Activated B cell treated with CpG ODN at 0.5 μM for 24 hours (primary cell): ENCODE results near the gene NOX1. TPM values are rescaled to one million over a fixed set of nuclear protein-coding genes. Genes with fewer than 3 reads are reported as not detected.

ENCODE experiments used
- ATAC-seq: fragments of 200-7000 bp; cut with Tn5 transposase; one replicate; pipeline ENCODE4 v1.10.0; 2021; ENCODE audit warnings: low read depth, mild to moderate bottlenecking, moderate library complexity
- CTCF ChIA-PET: fragments of 350-600 bp; sonication (Branson Sonifier 250); formaldehyde crosslinking; loops from one replicate; lab custom pipeline; 2021; ENCODE audit warnings: antibody characterized with exemption; lab: Charles Lee
- POLR2A ChIA-PET: fragments of 350-600 bp; sonication (Branson Sonifier 250); formaldehyde crosslinking; loops from one replicate; lab custom pipeline; 2021; ENCODE audit warnings: antibody characterized with exemption; lab: Charles Lee
- DNase-seq: peaks from one replicate; pipeline ENCODE4 v3.0.0; 2022
- H3K27ac Mint-ChIP-seq: one replicate; pipeline ENCODE4 v1.8.0; 2020; ENCODE audit warnings: mixed read lengths
- H3K27me3 Mint-ChIP-seq: one replicate; pipeline ENCODE4 v1.8.0; 2021; ENCODE audit warnings: mixed read lengths
- H3K36me3 Mint-ChIP-seq: one replicate; pipeline ENCODE4 v1.8.0; 2021; ENCODE audit warnings: low read depth, mixed read lengths
- H3K4me1 Mint-ChIP-seq: one replicate; pipeline ENCODE4 v1.8.0; 2021; ENCODE audit warnings: mixed read lengths
- H3K4me3 Mint-ChIP-seq: one replicate; pipeline ENCODE4 v1.8.0; 2020; ENCODE audit warnings: mild to moderate bottlenecking, mixed read lengths
- H3K9me3 Mint-ChIP-seq: one replicate; pipeline ENCODE4 v1.8.0; 2020; ENCODE audit warnings: mixed read lengths
- intact Hi-C: fragments of 100-400 bp; cut with micrococcal nuclease; formaldehyde crosslinking; loops from one replicate; pipeline ENCODE4 v1.15.1; 2024
- total RNA-seq: library from RNA; stranded (reverse); gene quantifications from 2 replicates; pipeline ENCODE4 v1.2.3, GENCODE V29; 2022
- TF ChIP-seq, protein P1 (sequence below): fragments of 200-600 bp; IDR thresholded peaks from one replicate; pipeline ENCODE4 v1.8.0; 2022; ENCODE audit warnings: antibody characterized with exemption, mild to moderate bottlenecking

NOX1 gene
- total RNA-seq, 1 donor from 2014 or later, result not detected

DNA sequence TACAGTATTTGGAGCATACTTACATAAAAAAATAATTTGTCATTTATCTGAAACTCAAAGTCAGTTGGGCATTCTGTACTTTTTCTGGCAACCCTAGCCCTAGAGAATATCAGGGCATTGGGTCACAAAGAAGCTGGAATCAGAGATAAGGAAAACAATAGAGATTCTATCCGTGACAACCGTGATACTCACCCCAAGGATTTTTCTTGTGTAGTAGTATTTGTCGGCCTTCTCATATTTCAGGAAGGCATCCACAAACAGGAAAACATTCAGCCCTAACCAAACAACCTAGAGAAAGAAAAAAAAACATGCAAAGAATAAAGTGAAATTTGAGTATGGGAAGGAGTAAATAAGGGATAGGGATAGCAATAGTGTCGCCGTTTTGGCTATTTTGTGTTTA is 3.6 kb downstream of the NOX1 start:
- intact Hi-C loops, result no loop called here
- H3K9me3 Mint-ChIP-seq, result no peaks in the 10 kb centered on the region

DNA sequence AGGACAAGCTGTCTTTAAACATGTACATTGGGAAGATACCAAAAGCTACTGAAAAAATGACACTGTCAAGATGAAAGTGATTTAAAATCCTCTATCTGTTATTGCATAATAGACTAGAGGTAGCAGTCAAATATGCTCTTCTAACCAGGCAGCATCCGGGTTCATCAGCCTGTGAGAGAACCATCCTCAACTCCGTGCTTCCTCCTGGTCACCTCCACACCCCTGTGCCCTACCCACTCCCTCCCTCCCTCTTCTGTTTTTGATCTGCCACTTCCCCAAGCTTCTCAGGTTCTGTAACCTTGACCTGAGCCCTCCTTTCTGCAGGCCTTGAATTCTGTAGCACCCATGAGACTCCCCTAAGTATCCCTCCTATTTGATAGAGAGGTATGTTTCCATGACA is 5.9 kb downstream of the NOX1 start:
- CTCF ChIA-PET, result no interaction called here
- TF ChIP-seq, protein P1, sequence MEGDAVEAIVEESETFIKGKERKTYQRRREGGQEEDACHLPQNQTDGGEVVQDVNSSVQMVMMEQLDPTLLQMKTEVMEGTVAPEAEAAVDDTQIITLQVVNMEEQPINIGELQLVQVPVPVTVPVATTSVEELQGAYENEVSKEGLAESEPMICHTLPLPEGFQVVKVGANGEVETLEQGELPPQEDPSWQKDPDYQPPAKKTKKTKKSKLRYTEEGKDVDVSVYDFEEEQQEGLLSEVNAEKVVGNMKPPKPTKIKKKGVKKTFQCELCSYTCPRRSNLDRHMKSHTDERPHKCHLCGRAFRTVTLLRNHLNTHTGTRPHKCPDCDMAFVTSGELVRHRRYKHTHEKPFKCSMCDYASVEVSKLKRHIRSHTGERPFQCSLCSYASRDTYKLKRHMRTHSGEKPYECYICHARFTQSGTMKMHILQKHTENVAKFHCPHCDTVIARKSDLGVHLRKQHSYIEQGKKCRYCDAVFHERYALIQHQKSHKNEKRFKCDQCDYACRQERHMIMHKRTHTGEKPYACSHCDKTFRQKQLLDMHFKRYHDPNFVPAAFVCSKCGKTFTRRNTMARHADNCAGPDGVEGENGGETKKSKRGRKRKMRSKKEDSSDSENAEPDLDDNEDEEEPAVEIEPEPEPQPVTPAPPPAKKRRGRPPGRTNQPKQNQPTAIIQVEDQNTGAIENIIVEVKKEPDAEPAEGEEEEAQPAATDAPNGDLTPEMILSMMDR, result no peak
- Mint-ChIP-seq H3K4me1 (no peaks in the 10 kb centered on the region), H3K4me3 (no peak overlapping the region), H3K9me3 (no peaks in the 10 kb centered on the region), H3K36me3 (no peaks in the 10 kb centered on the region), H3K27ac (no peak overlapping the region), H3K27me3 (no peaks in the 10 kb centered on the region)
- ATAC-seq (no peak), DNase-seq (no peak)
- intact Hi-C loops, result no loop called here
- POLR2A ChIA-PET, result no interaction called here

More for the DNA sequence above, 3.6 kb downstream of the NOX1 start:
- ChIA-PET POLR2A (no interaction called here), CTCF (no interaction called here)
- H3K27ac Mint-ChIP-seq, result no peak overlapping the region
- DNase-seq (no peak), ATAC-seq (no peak)
- H3K27me3 Mint-ChIP-seq, result no peaks in the 10 kb centered on the region
- H3K36me3 Mint-ChIP-seq, result no peaks in the 10 kb centered on the region
- TF ChIP-seq, protein P1, result no peak
- no peaks in the 10 kb centered on the region for H3K4me1 Mint-ChIP-seq
- no peak overlapping the region for H3K4me3 Mint-ChIP-seq

DNA sequence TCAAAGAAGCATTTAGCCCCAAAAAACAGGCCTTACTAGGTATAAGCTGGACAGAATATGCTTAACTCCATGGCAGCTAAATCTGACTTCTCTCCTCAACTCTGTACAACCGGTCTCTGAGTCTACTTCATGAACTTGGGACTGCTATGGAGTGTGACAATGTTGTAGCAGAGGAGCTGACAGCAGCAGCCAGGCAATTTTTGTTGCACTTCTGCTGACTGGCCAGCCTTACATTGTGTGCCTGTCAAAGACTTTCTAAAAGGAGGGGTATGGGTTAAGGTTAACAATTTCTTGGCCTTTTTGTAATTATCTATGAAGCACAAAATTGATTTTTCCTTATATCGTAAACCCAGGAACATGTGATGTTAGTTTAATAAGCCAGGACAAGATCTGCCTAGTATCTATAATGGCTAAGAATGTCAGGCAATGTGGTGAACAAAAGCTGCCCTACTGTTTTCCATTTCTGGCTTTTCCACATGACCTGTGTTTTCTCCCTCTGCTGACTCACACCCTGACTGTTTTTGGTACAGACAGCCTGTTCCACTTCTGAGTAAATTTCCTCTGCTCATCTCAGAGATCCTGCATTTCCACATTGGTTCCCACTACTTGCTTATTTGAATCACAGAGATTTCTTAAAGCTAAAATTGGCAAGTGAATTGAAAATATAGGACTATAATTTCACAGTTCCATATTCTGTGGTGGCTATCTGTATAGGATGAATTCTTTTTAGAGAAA is 9.3 kb downstream of the NOX1 start:
- Mint-ChIP-seq H3K27ac (no peak overlapping the region), H3K36me3 (no peaks in the 10 kb centered on the region), H3K27me3 (no peaks in the 10 kb centered on the region), H3K9me3 (no peaks in the 10 kb centered on the region), H3K4me1 (no peaks in the 10 kb centered on the region), H3K4me3 (no peak overlapping the region)
- intact Hi-C loops, result no loop called here
- POLR2A ChIA-PET, result no interaction called here
- TF ChIP-seq, protein P1, result no peak
- no peak for DNase-seq
- ATAC-seq, result no peak
- CTCF ChIA-PET, result no interaction called here

DNA sequence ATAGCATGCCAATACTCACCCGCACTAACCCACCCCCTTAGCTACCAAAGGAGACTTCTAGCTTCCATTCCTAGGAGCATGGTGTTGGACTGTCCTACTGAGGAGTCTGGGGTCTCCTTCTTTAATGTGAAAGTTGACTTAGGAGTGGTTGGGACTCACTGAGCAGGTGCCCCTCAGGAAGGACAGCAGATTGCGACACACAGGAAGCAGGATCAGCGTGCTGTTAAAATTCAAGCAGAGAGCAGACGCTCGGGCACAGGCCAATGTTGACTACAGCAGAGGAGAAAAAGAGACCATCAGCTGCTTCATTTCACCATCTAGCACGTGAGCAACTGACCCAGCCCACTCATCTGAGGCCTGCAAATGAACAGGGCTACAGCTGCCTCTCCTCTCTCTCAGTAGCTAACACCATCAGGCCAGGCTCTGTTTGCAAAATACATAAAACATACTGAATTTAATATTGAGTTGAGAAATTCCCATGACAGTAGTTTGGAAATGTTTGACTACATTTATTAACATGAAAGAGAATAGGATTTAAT is 10.8 kb downstream of the NOX1 start:
- ATAC-seq, result no peak
- no peak for DNase-seq
- no peaks in the 10 kb centered on the region for H3K4me1 Mint-ChIP-seq
- intact Hi-C loops, result no loop called here
- POLR2A ChIA-PET, result no interaction called here
- CTCF ChIA-PET, result no interaction called here
- no peaks in the 10 kb centered on the region for H3K27me3 Mint-ChIP-seq
- no peak overlapping the region for H3K27ac Mint-ChIP-seq
- H3K36me3 Mint-ChIP-seq, result no peaks in the 10 kb centered on the region
- no peaks in the 10 kb centered on the region for H3K9me3 Mint-ChIP-seq
- no peak overlapping the region for H3K4me3 Mint-ChIP-seq
- TF ChIP-seq, protein P1, result no peak

DNA sequence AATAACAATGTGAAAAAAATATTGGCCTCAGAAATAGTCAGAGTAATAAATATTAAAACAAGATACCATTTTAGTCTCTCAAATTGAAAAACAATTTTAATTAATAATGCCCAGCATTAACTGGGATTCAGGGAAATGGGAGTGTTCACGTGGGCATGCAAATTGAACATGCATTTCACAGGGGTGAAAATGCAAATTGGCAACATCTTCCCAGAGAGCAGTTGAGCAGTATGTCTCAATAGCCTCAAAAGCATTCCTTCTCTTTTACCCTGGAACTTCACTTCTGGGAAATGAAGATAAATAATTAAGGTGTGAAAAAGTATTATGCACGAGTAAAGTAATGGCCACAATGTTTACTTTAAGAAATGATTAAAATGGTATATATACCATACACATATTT is 21.3 kb downstream of the NOX1 start:
- Mint-ChIP-seq H3K36me3 (no peaks in the 10 kb centered on the region), H3K27me3 (no peaks in the 10 kb centered on the region), H3K4me3 (no peak overlapping the region), H3K9me3 (no peaks in the 10 kb centered on the region), H3K4me1 (peaks cover 7% of the 10 kb centered on the region), H3K27ac (no peak overlapping the region)
- TF ChIP-seq, protein P1, result no peak
- ChIA-PET POLR2A (no interaction called here), CTCF (no interaction called here)
- no peak for ATAC-seq
- intact Hi-C loops, result no loop called here
- no peak for DNase-seq
